SK-N-SH (cell line): ENCODE measurements around the gene GNS. TPM values are rescaled to one million over a fixed set of nuclear protein-coding genes. Genes with fewer than 3 reads are reported as not detected.
"Not testable (repeated sequence)": the region's sequence is repeated elsewhere in the genome, so short reads cannot be mapped to it uniquely, and the experiment has no call there.

ENCODE experiments used
- CTCF ChIA-PET: fragments of 300-600, 350-600 bp; formaldehyde crosslinking; extraction: SDS; loops from one replicate; lab custom pipeline; 2021; lab: Yijun Ruan, JAX
- POLR2A ChIA-PET: fragments of 350-600 bp; sonication (Branson Sonifier 250); formaldehyde crosslinking; extraction: SDS; loops from one replicate; lab custom pipeline; 2020; ENCODE audit warnings: antibody characterized with exemption, inconsistent platforms; lab: Yijun Ruan, JAX
- DNase-seq: peaks from one replicate; pipeline ENCODE4 v3.0.0; 2012
- H2AFZ ChIP-seq: fragments of 200-600 bp; sonication (generic); 2 replicates; pipeline ENCODE4 v1.8.1; 2016; ENCODE audit warnings: antibody characterized with exemption, mild to moderate bottlenecking, low read depth
- H3F3A ChIP-seq: fragments of 200-600 bp; sonication (generic); replicated peaks from 2 replicates; pipeline ENCODE3; 2016; ENCODE audit warnings: antibody characterized with exemption, mild to moderate bottlenecking; ENCODE audit not compliant: insufficient read depth
- H3K27ac ChIP-seq, 2 experiments: fragments of 200-500 bp in 1 of 2; fragments of 200-600 bp in 1 of 2; sonication (Bioruptor generic) in 1 of 2; sonication (generic), shearing (Covaris generic) in 1 of 2; 2 replicates each; pipeline versions ENCODE4 v1.5.1 to v1.6.1; 2014 to 2016; ENCODE audit warnings: low read depth in 2 of 2, inconsistent platforms in 1 of 2, low read length in 1 of 2, mild to moderate bottlenecking in 1 of 2, mixed read lengths in 1 of 2
- H3K27me3 ChIP-seq: fragments of 200-600 bp; sonication (generic), shearing (Covaris generic); 2 replicates; pipeline ENCODE4 v1.6.1; 2016; ENCODE audit warnings: mixed run types; ENCODE audit not compliant: insufficient read depth
- H3K36me3 ChIP-seq, 2 experiments: fragments of 200-500 bp in 1 of 2; fragments of 200-600 bp in 1 of 2; sonication (Bioruptor generic) in 1 of 2; sonication (generic) in 1 of 2; replicated peaks in 1 of 2; 2 replicates each; pipeline versions ENCODE3 to v1.5.1; 2014 to 2016; ENCODE audit warnings: low read length in 1 of 2, mild to moderate bottlenecking in 1 of 2; ENCODE audit not compliant: insufficient read depth in 2 of 2, control insufficient read depth in 1 of 2
- H3K4me1 ChIP-seq, 2 experiments: fragments of 200-500 bp in 1 of 2; fragments of 200-600 bp in 1 of 2; sonication (Bioruptor generic) in 1 of 2; sonication (generic), shearing (Covaris generic) in 1 of 2; 2 replicates each; pipeline versions ENCODE4 v1.5.1 to v1.6.1; 2014 to 2016; ENCODE audit warnings: low read depth in 1 of 2, low read length in 1 of 2, mixed run types in 1 of 2; ENCODE audit not compliant: insufficient read depth in 2 of 2, control insufficient read depth in 1 of 2
- H3K4me2 ChIP-seq: fragments of 200-600 bp; sonication (generic), shearing (Covaris generic); 2 replicates; pipeline ENCODE4 v1.6.1; 2017; ENCODE audit warnings: mixed run types
- H3K4me3 ChIP-seq, 2 experiments: fragments of 200-500 bp in 1 of 2; fragments of 200-600 bp in 1 of 2; sonication (Bioruptor generic) in 1 of 2; sonication (generic), shearing (Covaris generic) in 1 of 2; 2 replicates each; pipeline versions ENCODE4 v1.5.1 to v1.8.1; 2014 to 2016; ENCODE audit warnings: low read depth in 2 of 2, inconsistent platforms in 1 of 2, low read length in 1 of 2, mild to moderate bottlenecking in 1 of 2, mixed read lengths in 1 of 2, moderate library complexity in 1 of 2
- H3K79me2 ChIP-seq: fragments of 200-600 bp; sonication (generic); 2 replicates; pipeline ENCODE4 v1.8.1; 2017; ENCODE audit warnings: mild to moderate bottlenecking; ENCODE audit not compliant: insufficient read depth
- H3K9ac ChIP-seq: fragments of 200-600 bp; sonication (generic); 2 replicates; pipeline ENCODE4 v1.6.1; 2017; ENCODE audit warnings: mixed run types
- H3K9me2 ChIP-seq: fragments of 200-600 bp; sonication (generic); 2 replicates; pipeline ENCODE4 v1.6.1; 2017; ENCODE audit warnings: mixed run types
- H3K9me3 ChIP-seq: fragments of 200-600 bp; sonication (generic); 2 replicates; pipeline ENCODE4 v1.6.1; 2017; ENCODE audit warnings: mixed run types, mild to moderate bottlenecking, moderate library complexity
- H4K20me1 ChIP-seq: fragments of 200-600 bp; sonication (generic); 2 replicates; pipeline ENCODE4 v1.6.1; 2017; ENCODE audit warnings: mild to moderate bottlenecking, mixed run types; ENCODE audit not compliant: insufficient read depth
- CHD2 ChIP-seq: fragments of 150-350 bp; IDR thresholded peaks from 2 replicates; pipeline ENCODE4 v1.6.1; 2018; ENCODE audit warnings: low read length; ENCODE audit not compliant: partially characterized antibody
- EP300 ChIP-seq, 2 experiments: IDR thresholded peaks; 2 replicates each; pipeline versions ENCODE4 v1.4.0 to v1.6.1; 2012; ENCODE audit warnings: borderline replicate concordance in 1 of 2, low read depth in 1 of 2, low read length in 1 of 2
- FOSL2 ChIP-seq: IDR thresholded peaks from 2 replicates; pipeline ENCODE4 v1.4.0; 2012; ENCODE audit warnings: low read depth, mild to moderate bottlenecking, moderate library complexity, borderline replicate concordance
- JUND ChIP-seq: IDR thresholded peaks from 2 replicates; pipeline ENCODE4 v1.4.0; 2012
- MAX ChIP-seq: IDR thresholded peaks from 2 replicates; pipeline ENCODE4 v1.4.0; 2012; ENCODE audit warnings: low read depth
- MEF2A ChIP-seq: IDR thresholded peaks from 2 replicates; pipeline ENCODE4 v1.4.0; 2012; ENCODE audit warnings: low read depth, borderline replicate concordance
- MXI1 ChIP-seq: IDR thresholded peaks from 2 replicates; pipeline ENCODE4 v1.6.1; 2012; ENCODE audit warnings: mild to moderate bottlenecking, low read depth, low read length, improper control_type of control experiment
- NFIC ChIP-seq: IDR thresholded peaks from 2 replicates; pipeline ENCODE4 v1.4.0; 2012; ENCODE audit warnings: borderline replicate concordance
- PBX3 ChIP-seq: IDR thresholded peaks from 2 replicates; pipeline ENCODE4; 2012
- POLR2AphosphoS5 ChIP-seq: IDR thresholded peaks from 2 replicates; pipeline ENCODE4 v1.6.1; 2012; ENCODE audit warnings: low read depth, low read length
- RAD21 ChIP-seq: IDR thresholded peaks from 2 replicates; pipeline ENCODE4 v1.6.1; 2012; ENCODE audit warnings: mild to moderate bottlenecking, low read length
- REST ChIP-seq: IDR thresholded peaks from 2 replicates; pipeline ENCODE4 v1.6.1; 2012; ENCODE audit warnings: mild to moderate bottlenecking, low read depth, low read length, moderate library complexity
- RFX5 ChIP-seq: IDR thresholded peaks from 2 replicates; pipeline ENCODE4 v1.6.1; 2012; ENCODE audit warnings: mild to moderate bottlenecking, improper control_type of control experiment, low read length
- SMC3 ChIP-seq: IDR thresholded peaks from 2 replicates; pipeline ENCODE4 v1.6.1; 2012; ENCODE audit warnings: low read depth, low read length, improper control_type of control experiment
- TAF1 ChIP-seq: IDR thresholded peaks from 2 replicates; pipeline ENCODE4 v1.6.1; 2012; ENCODE audit warnings: low read depth, mild to moderate bottlenecking, low read length, moderate library complexity, borderline replicate concordance
- TEAD4 ChIP-seq: IDR thresholded peaks from 2 replicates; pipeline ENCODE4 v1.4.0; 2012; ENCODE audit warnings: mild to moderate bottlenecking, borderline replicate concordance; ENCODE audit not compliant: insufficient read depth
- YY1 ChIP-seq: IDR thresholded peaks from 2 replicates; pipeline ENCODE4 v1.4.0; 2012; ENCODE audit warnings: low read depth, mild to moderate bottlenecking
- ZBTB33 ChIP-seq: IDR thresholded peaks from 2 replicates; pipeline ENCODE4 v1.4.0; 2012; ENCODE audit warnings: low read depth, borderline replicate concordance
- WGBS: methylation state at CpG from one replicate; pipeline ENCODE4 v1.1.6; 2017; ENCODE audit warnings: low lambda C conversion rate; 5-methylcytosine and 5-hydroxymethylcytosine counted together
- polyA plus RNA-seq, 3 experiments: library from polyadenylated mRNA; depleted of rRNA; stranded (reverse); fragments of >200 nt; gene quantifications; 2 replicates each; pipeline ENCODE4 v1.2.3, GENCODE V29; 2012

GNS gene
- polyA plus RNA-seq, 1 of the 3 experiments (the other 2 are of a cell fraction): 74.8 TPM

GRCh38 chr12:64779354-64779974 lies 20.3 kb upstream of the GNS start:
- Histone ChIP-seq H3F3A (no peaks in the 10 kb centered on the region), H2AFZ (no peak overlapping the region), H4K20me1 (no peaks in the 10 kb centered on the region), H3K4me3 (no peak overlapping the region), H3K4me2 (no peak overlapping the region), H3K9me3 (peaks cover 13% of the 10 kb centered on the region), H3K4me1 (peaks cover 0 to 7% of the 10 kb centered on the region in 2 experiments; a peak in 1 of 4 replicates), H3K27me3 (peaks cover 47% of the 10 kb centered on the region), H3K36me3 (no peaks in the 10 kb centered on the region), H3K9me2 (no peaks in the 10 kb centered on the region), H3K27ac (no peak overlapping the region), H3K9ac (no peak overlapping the region), H3K79me2 (no peaks in the 10 kb centered on the region)
- TF ChIP-seq MAX: no peak
- TF ChIP-seq REST: no peak
- TF ChIP-seq JUND: no peak
- TF ChIP-seq MEF2A: no peak
- no peak for TF ChIP-seq TEAD4
- no peak for TF ChIP-seq ZBTB33
- no peak for TF ChIP-seq RAD21
- no peak for TF ChIP-seq SMC3
- no peak for TF ChIP-seq FOSL2
- TF ChIP-seq PBX3: no peak
- TF ChIP-seq POLR2AphosphoS5: no peak
- TF ChIP-seq RFX5: no peak
- no peak for TF ChIP-seq NFIC
- TF ChIP-seq YY1: no peak
- TF ChIP-seq MXI1: no peak
- no peak for TF ChIP-seq EP300 (IDR thresholded peaks at IDR 0.05; ENCODE audit: borderline replicate concordance in 1 of 2, low read depth in 1 of 2, low read length in 1 of 2)
- no peak for TF ChIP-seq TAF1
- TF ChIP-seq CHD2: no peak
- ChIA-PET CTCF (interaction anchor here (4.1 kb wide), 1 partner anchor 17 kb away, joined by 38 read pairs; no protein-coding TSS in a partner anchor), POLR2A (no interaction called here)
- 61% methylated on average over 10 of the region's 10 CpGs for WGBS
- DNase-seq: no peak

- H3K9me3 ChIP-seq: peaks cover 20% of the 10 kb centered on the region
- H3K4me1 ChIP-seq, H3K27ac ChIP-seq, H3K36me3 ChIP-seq, H3K79me2 ChIP-seq, H3K4me3 ChIP-seq, H3K9me2 ChIP-seq, POLR2A ChIA-PET, H3F3A ChIP-seq, H4K20me1 ChIP-seq, H3K9ac ChIP-seq, H3K27me3 ChIP-seq, DNase-seq, H3K4me2 ChIP-seq, H2AFZ ChIP-seq: not testable (repeated sequence)
- CTCF ChIA-PET: interaction anchor here (1.7 kb wide), 1 partner anchor 20 kb away, joined by 4 read pairs; no protein-coding TSS in a partner anchor
Observed at GRCh38 chr12:64775147-64775736, 16.0 kb upstream of the GNS start.
